GM19467 (cell line): ENCODE results near the gene IKZF3.
"Not testable (repeated sequence)": the region's sequence is repeated elsewhere in the genome, so short reads cannot be mapped to it uniquely, and the experiment has no call there.

Source experiments
- ATAC-seq: cut with Tn5 transposase; IDR thresholded peaks from one replicate; pipeline ENCODE4 v1.9.1; 2021; ENCODE audit warnings: mild to moderate bottlenecking, moderate library complexity; ENCODE audit not compliant: unreplicated experiment

IKZF3 gene

GRCh38 chr17:39722965-39723848 is 140.9 kb downstream of the IKZF3 start:
- ATAC-seq = no peak

DNA sequence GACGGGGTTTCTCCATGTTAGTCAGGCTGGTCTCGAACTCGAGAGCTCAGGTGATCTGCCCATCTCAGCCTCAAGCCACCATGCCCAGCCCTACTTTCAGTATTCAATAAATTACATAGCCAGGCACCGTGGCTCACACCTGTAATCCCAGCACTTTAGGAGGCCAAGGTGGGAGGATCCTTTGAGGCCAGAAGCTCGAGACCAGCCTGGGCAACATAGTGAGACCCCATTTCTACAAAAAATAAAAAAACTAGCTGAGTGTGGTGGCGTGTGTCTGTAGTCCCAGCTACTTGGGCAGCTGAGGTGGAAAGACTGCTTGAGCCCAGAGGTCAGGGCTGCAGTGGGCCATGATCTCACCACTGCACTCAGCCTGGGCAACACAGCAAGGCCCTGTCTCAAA is 142.0 kb downstream of the IKZF3 start:
- ATAC-seq = no peak

DNA sequence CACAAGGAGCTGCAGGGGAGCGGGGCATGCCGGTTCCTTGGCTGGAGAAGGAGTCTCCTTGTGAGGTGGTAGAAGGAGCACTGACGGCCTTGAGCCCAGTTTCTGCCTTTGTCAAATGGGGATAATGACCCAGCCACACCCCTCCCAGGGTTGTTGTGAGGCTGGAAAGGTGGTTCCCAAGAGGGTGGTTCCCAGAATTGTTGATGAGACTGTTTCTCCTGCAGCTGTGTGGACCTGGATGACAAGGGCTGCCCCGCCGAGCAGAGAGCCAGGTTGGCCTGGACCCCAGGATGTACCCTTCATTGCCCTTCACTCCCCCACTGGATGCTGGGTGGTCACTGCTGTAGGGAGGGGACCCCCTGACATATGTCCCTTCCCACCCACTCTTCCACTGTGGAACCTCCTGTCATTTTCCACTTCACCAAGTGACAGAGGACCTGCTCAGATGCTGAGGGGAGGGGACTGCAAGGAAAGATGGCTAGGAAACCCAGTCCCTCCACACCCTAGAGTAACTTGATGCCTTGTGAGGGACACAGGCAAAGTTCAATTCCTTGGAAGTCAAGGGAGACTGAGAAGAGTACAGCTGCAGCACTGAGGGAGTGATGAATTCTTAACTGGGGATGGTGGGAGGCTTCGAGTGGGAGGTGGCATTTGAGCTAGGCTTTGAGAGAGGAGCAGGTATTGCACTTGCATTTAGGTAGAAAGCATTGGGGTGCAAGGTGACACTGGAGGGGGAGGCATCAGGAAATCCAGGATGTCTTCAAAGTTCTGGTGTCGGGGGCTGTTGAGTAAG is 144.4 kb downstream of the IKZF3 start:
- ATAC-seq = no peak

- no peak for ATAC-seq
Observed at GRCh38 chr17:39717660-39718059, 146.5 kb downstream of the IKZF3 start.

GRCh38 chr17:39716879-39717536 is 147.1 kb downstream of the IKZF3 start:
- no peak for ATAC-seq

- no peak for ATAC-seq
Observed at GRCh38 chr17:39716073-39716818, 147.9 kb downstream of the IKZF3 start.

DNA sequence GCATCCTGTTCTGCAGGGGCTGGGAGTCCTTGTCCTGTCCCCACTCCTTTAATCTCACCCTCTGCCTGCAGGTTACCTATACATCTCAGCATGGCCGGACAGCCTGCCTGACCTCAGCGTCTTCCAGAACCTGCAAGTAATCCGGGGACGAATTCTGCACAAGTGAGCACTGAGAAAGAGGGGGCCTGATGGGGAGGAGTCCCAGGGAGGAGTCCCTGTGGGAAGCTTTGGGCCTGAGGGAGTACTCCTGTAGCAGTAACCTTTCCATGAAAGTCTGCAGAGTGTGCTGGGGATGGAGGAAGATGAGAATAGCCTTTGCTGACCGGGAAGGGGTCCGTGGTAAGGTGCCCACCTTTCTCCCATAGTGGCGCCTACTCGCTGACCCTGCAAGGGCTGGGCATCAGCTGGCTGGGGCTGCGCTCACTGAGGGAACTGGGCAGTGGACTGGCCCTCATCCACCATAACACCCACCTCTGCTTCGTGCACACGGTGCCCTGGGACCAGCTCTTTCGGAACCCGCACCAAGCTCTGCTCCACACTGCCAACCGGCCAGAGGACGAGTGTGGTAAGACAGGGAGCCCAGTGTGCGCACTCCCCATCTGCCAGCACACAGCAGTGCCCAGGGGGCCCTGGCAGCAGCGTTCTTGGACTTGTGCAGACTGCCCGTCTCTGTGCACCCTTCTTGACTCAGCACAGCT is 148.6 kb downstream of the IKZF3 start:
- ATAC-seq = no peak

GRCh38 chr17:39714234-39714633 is 149.9 kb downstream of the IKZF3 start:
- no peak for ATAC-seq

DNA sequence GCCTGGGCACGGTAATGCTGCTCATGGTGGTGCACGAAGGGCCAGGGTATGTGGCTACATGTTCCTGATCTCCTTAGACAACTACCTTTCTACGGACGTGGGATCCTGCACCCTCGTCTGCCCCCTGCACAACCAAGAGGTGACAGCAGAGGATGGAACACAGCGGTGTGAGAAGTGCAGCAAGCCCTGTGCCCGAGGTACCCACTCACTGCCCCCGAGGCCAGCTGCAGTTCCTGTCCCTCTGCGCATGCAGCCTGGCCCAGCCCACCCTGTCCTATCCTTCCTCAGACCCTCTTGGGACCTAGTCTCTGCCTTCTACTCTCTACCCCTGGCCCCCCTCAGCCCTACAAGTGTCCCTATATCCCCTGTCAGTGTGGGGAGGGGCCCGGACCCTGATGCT is 152.3 kb downstream of the IKZF3 start:
- no peak for ATAC-seq

DNA sequence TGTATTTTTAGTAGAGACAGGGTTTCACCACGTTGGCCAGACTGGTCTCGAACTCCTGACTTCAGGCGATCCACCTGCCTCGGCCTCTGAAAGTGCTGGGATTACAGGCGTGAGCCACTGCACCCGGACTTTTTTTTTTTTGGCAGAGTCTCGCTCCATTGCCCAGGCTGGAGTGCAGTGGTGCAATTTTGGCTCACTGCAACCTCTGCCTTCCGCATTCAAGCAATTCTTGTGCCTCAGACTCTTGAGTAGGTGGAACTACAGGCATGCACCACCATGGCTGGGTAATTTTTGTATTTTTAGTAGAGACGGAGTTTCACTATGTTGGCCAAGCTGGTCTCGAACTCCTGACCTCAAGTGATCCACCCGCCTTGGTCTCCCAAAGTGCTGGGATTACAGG is 153.0 kb downstream of the IKZF3 start:
- not testable (repeated sequence) for ATAC-seq

DNA sequence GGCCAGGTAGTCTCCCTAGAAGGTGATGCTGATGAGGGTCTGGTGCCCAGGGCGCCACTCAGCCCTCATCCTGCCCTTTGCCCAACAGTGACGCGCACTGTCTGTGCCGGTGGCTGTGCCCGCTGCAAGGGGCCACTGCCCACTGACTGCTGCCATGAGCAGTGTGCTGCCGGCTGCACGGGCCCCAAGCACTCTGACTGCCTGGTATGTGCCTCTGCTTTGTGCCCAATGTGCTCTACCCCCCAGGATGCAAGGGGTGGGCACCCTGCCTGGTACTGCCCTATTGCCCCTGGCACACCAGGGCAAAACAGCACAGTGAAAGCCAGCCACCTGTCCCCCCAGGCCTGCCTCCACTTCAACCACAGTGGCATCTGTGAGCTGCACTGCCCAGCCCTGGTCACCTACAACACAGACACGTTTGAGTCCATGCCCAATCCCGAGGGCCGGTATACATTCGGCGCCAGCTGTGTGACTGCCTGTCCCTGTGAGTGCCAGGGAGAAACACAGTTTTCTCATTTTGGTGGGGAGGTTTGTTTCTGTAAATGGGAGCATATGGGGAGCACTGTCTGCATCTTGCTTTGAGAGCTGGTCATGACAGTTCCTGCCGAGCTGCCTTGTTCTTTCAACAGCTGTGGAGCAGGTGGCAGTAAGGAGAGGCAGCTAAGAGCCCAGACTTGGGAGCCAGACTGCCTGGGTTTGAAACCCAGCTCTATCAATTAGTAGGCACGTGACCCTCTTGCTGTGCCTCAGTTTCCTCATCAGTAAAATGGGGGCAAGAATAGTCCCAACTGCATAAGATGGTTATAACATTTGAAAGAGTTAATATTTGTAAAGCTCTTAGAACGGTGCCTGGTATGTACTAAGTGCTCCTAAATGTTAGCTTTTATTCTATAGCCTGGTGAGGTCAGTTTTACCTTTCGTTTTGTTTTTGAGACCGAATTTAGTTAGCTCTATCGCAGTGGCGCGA is 153.8 kb downstream of the IKZF3 start:
- no peak for ATAC-seq

GRCh38 chr17:39709319-39709997 is 154.7 kb downstream of the IKZF3 start:
- no peak for ATAC-seq
